Measurements from ENCODE around the gene CCDC188.

CCDC188 gene

GRCh38 chr22:20140521-20140964, 10.3 kb downstream of the CCDC188 start:
- peaks cover 0 to 69% of the 10 kb centered on the region in 2 experiments; a peak in 1 of 3 replicates for H3K36me3 ChIP-seq (ENCODE audit: control insufficient read depth in 2 of 2, insufficient read depth in 1 of 2, low read length in 2 of 2)
- no peak overlapping the region for H3K27ac ChIP-seq (ENCODE audit: extremely low read depth, low read depth, low read length)
- H3K4me1 ChIP-seq (ENCODE audit: control insufficient read depth, insufficient read depth, low read length): no peaks in the 10 kb centered on the region; the same call in 1 of the 2 replicates
- CTCF ChIA-PET: no interaction called here
- H3K9me3 ChIP-seq (ENCODE audit: control insufficient read depth, insufficient read depth, low read depth, low read length): no peaks in the 10 kb centered on the region
- POLR2A ChIA-PET: no interaction called here
- no peak for TF ChIP-seq ZNF610 (tag by site-specific recombination; IDR thresholded peaks at IDR 0.05; ENCODE audit: borderline replicate concordance)
- no peak overlapping the region for H3K4me3 ChIP-seq (ENCODE audit: low read depth, low read length)

DNA sequence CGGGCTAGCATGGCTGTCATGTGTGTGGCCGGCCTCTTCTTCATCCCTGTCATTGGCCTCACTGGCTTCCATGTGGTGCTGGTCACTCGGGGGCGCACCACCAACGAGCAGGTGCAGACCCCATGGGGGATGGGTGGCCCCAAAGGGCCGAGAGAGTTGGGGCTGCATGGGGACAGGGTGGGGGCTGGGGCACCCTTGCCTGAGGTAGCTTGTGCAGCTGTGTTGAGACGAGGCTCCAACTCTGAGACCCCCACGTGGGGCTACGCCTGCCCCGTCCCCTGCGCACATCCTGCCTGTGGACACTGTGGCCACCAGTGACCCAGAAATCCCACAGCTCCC, 10.8 kb downstream of the CCDC188 start:
- H3K4me1 ChIP-seq (ENCODE audit: control insufficient read depth, insufficient read depth, low read length): peaks cover 2% of the 10 kb centered on the region; the same call in 1 of the 2 replicates
- POLR2A ChIA-PET: no interaction called here
- H3K9me3 ChIP-seq (ENCODE audit: control insufficient read depth, insufficient read depth, low read depth, low read length): no peaks in the 10 kb centered on the region
- TF ChIP-seq ZBTB17 (tag by site-specific recombination; IDR thresholded peaks at IDR 0.05) (no peak), GLIS2 (tag by site-specific recombination; IDR thresholded peaks at IDR 0.05) (peak; percentile 50; the same call in 1 of the 2 replicates)
- TF ChIP-seq, protein P1, sequence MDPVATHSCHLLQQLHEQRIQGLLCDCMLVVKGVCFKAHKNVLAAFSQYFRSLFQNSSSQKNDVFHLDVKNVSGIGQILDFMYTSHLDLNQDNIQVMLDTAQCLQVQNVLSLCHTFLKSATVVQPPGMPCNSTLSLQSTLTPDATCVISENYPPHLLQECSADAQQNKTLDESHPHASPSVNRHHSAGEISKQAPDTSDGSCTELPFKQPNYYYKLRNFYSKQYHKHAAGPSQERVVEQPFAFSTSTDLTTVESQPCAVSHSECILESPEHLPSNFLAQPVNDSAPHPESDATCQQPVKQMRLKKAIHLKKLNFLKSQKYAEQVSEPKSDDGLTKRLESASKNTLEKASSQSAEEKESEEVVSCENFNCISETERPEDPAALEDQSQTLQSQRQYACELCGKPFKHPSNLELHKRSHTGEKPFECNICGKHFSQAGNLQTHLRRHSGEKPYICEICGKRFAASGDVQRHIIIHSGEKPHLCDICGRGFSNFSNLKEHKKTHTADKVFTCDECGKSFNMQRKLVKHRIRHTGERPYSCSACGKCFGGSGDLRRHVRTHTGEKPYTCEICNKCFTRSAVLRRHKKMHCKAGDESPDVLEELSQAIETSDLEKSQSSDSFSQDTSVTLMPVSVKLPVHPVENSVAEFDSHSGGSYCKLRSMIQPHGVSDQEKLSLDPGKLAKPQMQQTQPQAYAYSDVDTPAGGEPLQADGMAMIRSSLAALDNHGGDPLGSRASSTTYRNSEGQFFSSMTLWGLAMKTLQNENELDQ (tag by site-specific recombination; IDR thresholded peaks at IDR 0.05; ENCODE audit: low read depth): no peak
- H3K27ac ChIP-seq (ENCODE audit: extremely low read depth, low read depth, low read length): no peak overlapping the region
- H3K4me3 ChIP-seq (ENCODE audit: low read depth, low read length): no peak overlapping the region
- CTCF ChIA-PET: no interaction called here
- H3K36me3 ChIP-seq (ENCODE audit: control insufficient read depth in 2 of 2, insufficient read depth in 1 of 2, low read length in 2 of 2): peaks cover 0 to 67% of the 10 kb centered on the region in 2 experiments; a peak in 1 of 3 replicates

DNA sequence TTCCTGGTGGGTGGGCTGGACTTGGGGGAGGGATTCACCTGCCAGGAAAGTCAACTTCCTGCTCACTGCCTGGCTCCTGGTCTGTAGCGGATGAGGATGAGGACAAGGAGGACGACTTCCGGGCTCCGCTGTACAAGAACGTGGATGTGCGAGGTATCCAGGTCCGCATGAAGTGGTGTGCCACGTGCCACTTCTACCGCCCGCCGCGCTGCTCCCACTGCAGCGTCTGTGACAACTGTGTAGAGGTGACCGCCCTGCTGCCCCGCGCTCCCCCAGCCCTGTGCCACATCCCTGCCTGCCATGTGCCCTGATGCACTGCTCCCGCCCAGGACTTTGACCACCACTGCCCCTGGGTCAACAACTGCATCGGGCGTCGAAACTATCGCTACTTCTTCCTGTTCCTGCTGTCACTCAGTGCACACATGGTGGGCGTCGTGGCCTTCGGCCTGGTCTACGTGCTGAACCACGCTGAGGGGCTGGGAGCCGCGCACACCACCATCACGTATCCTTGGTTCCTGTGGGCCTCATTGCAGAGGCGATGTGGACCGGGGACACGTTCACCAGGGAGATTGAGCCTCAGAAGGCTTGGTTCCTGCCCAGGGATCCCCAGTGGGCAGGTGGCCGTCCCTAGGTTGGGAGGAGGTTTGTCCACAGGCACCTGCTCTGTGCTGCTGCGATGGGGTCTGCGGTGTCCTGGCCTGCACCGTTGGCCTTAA, 11.3 kb downstream of the CCDC188 start:
- ChIA-PET CTCF (no interaction called here), POLR2A (no interaction called here)
- no peak overlapping the region for H3K27ac ChIP-seq (ENCODE audit: extremely low read depth, low read depth, low read length)
- TF ChIP-seq KLF8 (tag by site-specific recombination; IDR thresholded peaks at IDR 0.05): no peak
- no peak for TF ChIP-seq ZNF366 (tag by site-specific recombination; conservative IDR thresholded peaks at IDR 0.05)
- TF ChIP-seq ZNF26 (tag by site-specific recombination; IDR thresholded peaks at IDR 0.05): no peak
- no peak for TF ChIP-seq YY1 (tag by site-specific recombination; IDR thresholded peaks at IDR 0.05)
- no peak for TF ChIP-seq SP2 (tag by site-specific recombination; IDR thresholded peaks at IDR 0.05)
- no peak for TF ChIP-seq ZNF184 (tag by site-specific recombination; IDR thresholded peaks at IDR 0.05)
- no peak for TF ChIP-seq HIC1 (tag by site-specific recombination; IDR thresholded peaks at IDR 0.05)
- TF ChIP-seq YY2 (tag by site-specific recombination; IDR thresholded peaks at IDR 0.05): no peak
- TF ChIP-seq ZFP37 (tag by site-specific recombination; IDR thresholded peaks at IDR 0.05): no peak
- no peak for TF ChIP-seq ZNF513 (tag by site-specific recombination; IDR thresholded peaks at IDR 0.05)
- TF ChIP-seq GLI4 (tag by site-specific recombination; IDR thresholded peaks at IDR 0.05): no peak
- no peak for TF ChIP-seq ZNF629 (tag by site-specific recombination; IDR thresholded peaks at IDR 0.05)
- TF ChIP-seq, protein P2, sequence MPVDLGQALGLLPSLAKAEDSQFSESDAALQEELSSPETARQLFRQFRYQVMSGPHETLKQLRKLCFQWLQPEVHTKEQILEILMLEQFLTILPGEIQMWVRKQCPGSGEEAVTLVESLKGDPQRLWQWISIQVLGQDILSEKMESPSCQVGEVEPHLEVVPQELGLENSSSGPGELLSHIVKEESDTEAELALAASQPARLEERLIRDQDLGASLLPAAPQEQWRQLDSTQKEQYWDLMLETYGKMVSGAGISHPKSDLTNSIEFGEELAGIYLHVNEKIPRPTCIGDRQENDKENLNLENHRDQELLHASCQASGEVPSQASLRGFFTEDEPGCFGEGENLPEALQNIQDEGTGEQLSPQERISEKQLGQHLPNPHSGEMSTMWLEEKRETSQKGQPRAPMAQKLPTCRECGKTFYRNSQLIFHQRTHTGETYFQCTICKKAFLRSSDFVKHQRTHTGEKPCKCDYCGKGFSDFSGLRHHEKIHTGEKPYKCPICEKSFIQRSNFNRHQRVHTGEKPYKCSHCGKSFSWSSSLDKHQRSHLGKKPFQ (tag by site-specific recombination; IDR thresholded peaks at IDR 0.05): no peak
- no peak for TF ChIP-seq ZNF140 (tag by site-specific recombination; IDR thresholded peaks at IDR 0.05)
- H3K36me3 ChIP-seq (ENCODE audit: control insufficient read depth in 2 of 2, insufficient read depth in 1 of 2, low read length in 2 of 2): peaks cover 0 to 65% of the 10 kb centered on the region in 2 experiments; a peak in 1 of 3 replicates
- H3K4me3 ChIP-seq (ENCODE audit: low read depth, low read length): no peak overlapping the region
- H3K4me1 ChIP-seq (ENCODE audit: control insufficient read depth, insufficient read depth, low read length): peaks cover 2% of the 10 kb centered on the region; the same call in 1 of the 2 replicates
- H3K9me3 ChIP-seq (ENCODE audit: control insufficient read depth, insufficient read depth, low read depth, low read length): no peaks in the 10 kb centered on the region
